Measurements from ENCODE around the gene INTS7. TPM values are rescaled to one million over a fixed set of nuclear protein-coding genes. Genes with fewer than 3 reads are reported as not detected.
"Not testable (repeated sequence)": the region's sequence is repeated elsewhere in the genome, so short reads cannot be mapped to it uniquely, and the experiment has no call there.

Gene INTS7
- total RNA-seq, 2 donors from 2014 or later = 27.6 to 32.8 TPM

- no peak for DNase-seq
- WGBS, 2 experiments (ENCODE audit: insufficient coverage in 1 of 2, insufficient read length in 1 of 2) = 98 to 100% methylated on average over 1 to 2 of the region's 3 CpGs
- no peaks in the 10 kb centered on the region for H3K4me1 ChIP-seq (ENCODE audit: control insufficient read depth, insufficient read depth, low read length)
- Mint-ChIP-seq H3K36me3 (ENCODE audit: low read depth) (peaks cover 31% of the 10 kb centered on the region), H3K27me3 (ENCODE audit: insufficient read depth) (no peaks in the 10 kb centered on the region), H3K4me1 (peaks cover 8% of the 10 kb centered on the region), H3K9me3 (peaks cover 22% of the 10 kb centered on the region), H3K4me3 (no peak overlapping the region), H3K27ac (no peak overlapping the region)
- H3K27ac ChIP-seq (ENCODE audit: low read depth, low read length) = no peak overlapping the region
- no peak for TF ChIP-seq CTCF (conservative IDR thresholded peaks at IDR 0.05)
- no peaks in the 10 kb centered on the region for H3K27me3 ChIP-seq (ENCODE audit: control insufficient read depth, insufficient read depth, low read length, poor library complexity, severe bottlenecking)
- H3K4me3 ChIP-seq (ENCODE audit: low read length) = peak overlapping the region; percentile 34
- H3K36me3 ChIP-seq (ENCODE audit: control insufficient read depth, insufficient read depth, low read length) = peaks cover 31% of the 10 kb centered on the region
- no peak overlapping the region for H3K9ac ChIP-seq (ENCODE audit: extremely low read depth, low read length, poor library complexity, severe bottlenecking)
- H3K9me3 ChIP-seq (ENCODE audit: control insufficient read depth, low read length) = peaks cover 29% of the 10 kb centered on the region
Measured at GRCh38 chr1:212024469-212025149, 10.7 kb downstream of the INTS7 start.

GRCh38 chr1:212022908-212023307 lies 12.4 kb downstream of the INTS7 start:
- H3K27ac Mint-ChIP-seq; H3K4me3 ChIP-seq (ENCODE audit: low read length); DNase-seq; H3K27ac ChIP-seq (ENCODE audit: low read depth, low read length); H3K4me1 ChIP-seq (ENCODE audit: control insufficient read depth, insufficient read depth, low read length); H3K4me3 Mint-ChIP-seq; H3K9ac ChIP-seq (ENCODE audit: extremely low read depth, low read length, poor library complexity, severe bottlenecking); H3K27me3 ChIP-seq (ENCODE audit: control insufficient read depth, insufficient read depth, low read length, poor library complexity, severe bottlenecking); H3K4me1 Mint-ChIP-seq; H3K27me3 Mint-ChIP-seq (ENCODE audit: insufficient read depth): not testable (repeated sequence)
- Mint-ChIP-seq H3K9me3 (peaks cover 22% of the 10 kb centered on the region), H3K36me3 (ENCODE audit: low read depth) (peaks cover 32% of the 10 kb centered on the region)
- peaks cover 29% of the 10 kb centered on the region for H3K9me3 ChIP-seq (ENCODE audit: control insufficient read depth, low read length)
- peaks cover 43% of the 10 kb centered on the region for H3K36me3 ChIP-seq (ENCODE audit: control insufficient read depth, insufficient read depth, low read length)

- Mint-ChIP-seq H3K27ac (no peak overlapping the region), H3K27me3 (ENCODE audit: insufficient read depth) (no peaks in the 10 kb centered on the region), H3K9me3 (peaks cover 22% of the 10 kb centered on the region), H3K4me3 (no peak overlapping the region), H3K4me1 (no peaks in the 10 kb centered on the region), H3K36me3 (ENCODE audit: low read depth) (peaks cover 37% of the 10 kb centered on the region)
- Histone ChIP-seq H3K9me3 (ENCODE audit: control insufficient read depth, low read length) (peaks cover 33% of the 10 kb centered on the region), H3K9ac (ENCODE audit: extremely low read depth, low read length, poor library complexity, severe bottlenecking) (no peak overlapping the region), H3K27me3 (ENCODE audit: control insufficient read depth, insufficient read depth, low read length, poor library complexity, severe bottlenecking) (no peaks in the 10 kb centered on the region), H3K4me3 (ENCODE audit: low read length) (no peak overlapping the region), H3K27ac (ENCODE audit: low read depth, low read length) (no peak overlapping the region), H3K36me3 (ENCODE audit: control insufficient read depth, insufficient read depth, low read length) (peaks cover 56% of the 10 kb centered on the region), H3K4me1 (ENCODE audit: control insufficient read depth, insufficient read depth, low read length) (no peaks in the 10 kb centered on the region)
- 100% methylated on average over 1 of the region's 2 CpGs; no CpG with 5 or more reads in 1 of the 2 experiments for WGBS, 2 experiments (ENCODE audit: insufficient coverage in 1 of 2, insufficient read length in 1 of 2)
- no peak for DNase-seq
- TF ChIP-seq CTCF (conservative IDR thresholded peaks at IDR 0.05) = peak; percentile 17
Measured at GRCh38 chr1:212021563-212021962, 13.8 kb downstream of the INTS7 start.

GRCh38 chr1:212020975-212021374 lies 14.4 kb downstream of the INTS7 start:
- H3K36me3 ChIP-seq (ENCODE audit: control insufficient read depth, insufficient read depth, low read length) = peaks cover 62% of the 10 kb centered on the region
- H3K27me3 Mint-ChIP-seq (ENCODE audit: insufficient read depth) = no peaks in the 10 kb centered on the region
- H3K27ac ChIP-seq (ENCODE audit: low read depth, low read length) = no peak overlapping the region
- H3K27me3 ChIP-seq (ENCODE audit: control insufficient read depth, insufficient read depth, low read length, poor library complexity, severe bottlenecking) = no peaks in the 10 kb centered on the region
- 95 to 100% methylated on average over 1 to 2 of the region's 2 CpGs for WGBS, 2 experiments (ENCODE audit: insufficient coverage in 1 of 2, insufficient read length in 1 of 2)
- H3K9ac ChIP-seq (ENCODE audit: extremely low read depth, low read length, poor library complexity, severe bottlenecking) = no peak overlapping the region
- H3K4me1 Mint-ChIP-seq = no peaks in the 10 kb centered on the region
- H3K27ac Mint-ChIP-seq = no peak overlapping the region
- H3K9me3 ChIP-seq (ENCODE audit: control insufficient read depth, low read length) = peaks cover 38% of the 10 kb centered on the region
- peaks cover 43% of the 10 kb centered on the region for H3K36me3 Mint-ChIP-seq (ENCODE audit: low read depth)
- no peak overlapping the region for H3K4me3 ChIP-seq (ENCODE audit: low read length)
- H3K9me3 Mint-ChIP-seq = peaks cover 23% of the 10 kb centered on the region
- H3K4me1 ChIP-seq (ENCODE audit: control insufficient read depth, insufficient read depth, low read length) = no peaks in the 10 kb centered on the region
- no peak for TF ChIP-seq CTCF (conservative IDR thresholded peaks at IDR 0.05)
- H3K4me3 Mint-ChIP-seq = no peak overlapping the region
- no peak for DNase-seq

Measured in endodermal cell (in vitro differentiated cells).